Peyer's patch (tissue), 4 donors: ENCODE results near the gene AP2S1.

Experiments used
- POLR2A ChIP-seq, 2 donors: fragments of 450-650 bp; IDR thresholded peaks; one replicate each; pipeline ENCODE4 v1.5.1; 2017; ENCODE audit warnings: antibody characterized with exemption in 2 of 2, mild to moderate bottlenecking in 2 of 2, moderate library complexity in 2 of 2
- TF ChIP-seq, protein P1 (sequence below), 6 experiments: fragments of 450-650 bp in 4 of 6; fragments of 200-600 bp in 2 of 6; sonication (generic) in 1 of 6; IDR thresholded peaks; one replicate each; pipeline ENCODE4 v1.5.1; 2017 to 2019; ENCODE audit warnings: antibody characterized with exemption in 6 of 6, mild to moderate bottlenecking in 3 of 6, moderate library complexity in 1 of 6

DNA sequence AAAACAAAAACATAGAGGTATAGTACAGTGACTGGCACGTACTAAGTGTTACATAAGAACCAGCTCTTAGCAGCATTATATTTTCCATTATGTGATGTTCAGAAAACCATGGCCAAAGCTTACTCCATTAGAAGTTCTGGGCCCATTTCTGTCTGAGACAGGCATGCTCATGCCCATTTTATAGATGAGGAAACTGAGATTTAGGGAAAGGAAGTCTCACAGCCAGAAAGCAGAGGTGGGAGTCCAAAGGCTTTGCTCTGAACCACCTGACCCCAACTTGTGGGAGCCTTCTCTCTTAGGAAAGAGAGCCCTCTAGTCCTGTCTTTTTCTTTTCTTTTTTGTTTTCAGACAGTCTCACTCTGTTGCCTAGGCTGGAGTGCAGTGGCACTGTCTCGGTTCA, 2.3 kb downstream of the AP2S1 start:
- TF ChIP-seq, protein P1, sequence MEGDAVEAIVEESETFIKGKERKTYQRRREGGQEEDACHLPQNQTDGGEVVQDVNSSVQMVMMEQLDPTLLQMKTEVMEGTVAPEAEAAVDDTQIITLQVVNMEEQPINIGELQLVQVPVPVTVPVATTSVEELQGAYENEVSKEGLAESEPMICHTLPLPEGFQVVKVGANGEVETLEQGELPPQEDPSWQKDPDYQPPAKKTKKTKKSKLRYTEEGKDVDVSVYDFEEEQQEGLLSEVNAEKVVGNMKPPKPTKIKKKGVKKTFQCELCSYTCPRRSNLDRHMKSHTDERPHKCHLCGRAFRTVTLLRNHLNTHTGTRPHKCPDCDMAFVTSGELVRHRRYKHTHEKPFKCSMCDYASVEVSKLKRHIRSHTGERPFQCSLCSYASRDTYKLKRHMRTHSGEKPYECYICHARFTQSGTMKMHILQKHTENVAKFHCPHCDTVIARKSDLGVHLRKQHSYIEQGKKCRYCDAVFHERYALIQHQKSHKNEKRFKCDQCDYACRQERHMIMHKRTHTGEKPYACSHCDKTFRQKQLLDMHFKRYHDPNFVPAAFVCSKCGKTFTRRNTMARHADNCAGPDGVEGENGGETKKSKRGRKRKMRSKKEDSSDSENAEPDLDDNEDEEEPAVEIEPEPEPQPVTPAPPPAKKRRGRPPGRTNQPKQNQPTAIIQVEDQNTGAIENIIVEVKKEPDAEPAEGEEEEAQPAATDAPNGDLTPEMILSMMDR (IDR thresholded peaks at IDR 0.05), result no peak
- no peak for TF ChIP-seq POLR2A (IDR thresholded peaks at IDR 0.05)
